Heart right ventricle (tissue), 16 donors: ENCODE results near the gene PLA2G4A. TPM values are rescaled to one million over a fixed set of nuclear protein-coding genes. Genes with fewer than 3 reads are reported as not detected.

ENCODE experiments used
- ATAC-seq, 8 donors: fragments of 200-7000 bp; cut with Tn5 transposase; one replicate each; pipeline ENCODE4 v1.9.1; 2020; ENCODE audit warnings: mild to moderate bottlenecking in 8 of 8, moderate library complexity in 8 of 8, moderate number of reproducible peaks in 1 of 8
- DNase-seq, 2 donors: peaks; one replicate each; pipeline ENCODE4 v3.0.0-alpha.2; 2020
- H3K27ac ChIP-seq, 10 donors: fragments of 200-600 bp; sonication (generic) in 2 of 10; one replicate each; pipeline versions ENCODE4 v1.5.0 to v1.8.0; 2020 to 2022; ENCODE audit warnings: mild to moderate bottlenecking in 3 of 10
- H3K27me3 ChIP-seq, 7 donors: fragments of 200-600 bp; one replicate each; pipeline ENCODE4 v1.8.0; 2021 to 2022; ENCODE audit warnings: mild to moderate bottlenecking in 2 of 7
- H3K36me3 ChIP-seq, 9 donors: fragments of 200-600 bp; sonication (generic) in 1 of 9; one replicate each; pipeline versions ENCODE4 v1.5.0 to v1.8.0; 2020 to 2022; ENCODE audit warnings: mild to moderate bottlenecking in 2 of 9
- H3K4me1 ChIP-seq, 9 donors: fragments of 200-600 bp; sonication (generic) in 1 of 9; one replicate each; pipeline versions ENCODE4 v1.5.0 to v1.8.0; 2020 to 2022; ENCODE audit warnings: mild to moderate bottlenecking in 4 of 9
- H3K4me3 ChIP-seq, 10 donors: fragments of 200-600 bp; sonication (generic) in 2 of 10; one replicate each; pipeline versions ENCODE4 v1.5.0 to v1.8.0; 2020 to 2022; ENCODE audit warnings: mild to moderate bottlenecking in 7 of 10, moderate library complexity in 2 of 10
- H3K9me3 ChIP-seq, 11 donors: fragments of 200-600 bp in 10 of 11; sonication (generic) in 2 of 11; one replicate each; pipeline versions ENCODE4 v1.5.0 to v1.8.0; 2013 to 2022; ENCODE audit warnings: mild to moderate bottlenecking in 2 of 11, control low read depth in 1 of 11, moderate library complexity in 1 of 11
- WGBS, 2 donors: extraction: QIAGEN DNeasy Blood & Tissue Kit; methylation state at CpG; one replicate each; pipeline ENCODE4 v1.1.7; 2013; ENCODE audit warnings: inconsistent platforms in 1 of 2; 5-methylcytosine and 5-hydroxymethylcytosine counted together
- intact Hi-C, 10 donors: fragments of 100-400 bp; cut with DNase I; formaldehyde crosslinking; loops; one replicate each; pipeline versions ENCODE4 v1.11.1 to v1.14.2; 2022
- polyA plus RNA-seq, 2 donors: library from polyadenylated mRNA; stranded (reverse); fragments of 200-250 nt; gene quantifications; one replicate each; pipeline ENCODE4 v1.2.3, GENCODE V29; 2013
- total RNA-seq, 10 donors: library from RNA; stranded (reverse); fragmentation: NEBNext Ultra II Directional in 3 of 10; extraction: Animal tissue kit (Norgen Biotek cat#: 25700) in 3 of 10; gene quantifications; one replicate each; pipeline versions ENCODE4 v1.2.1 to v1.2.4, GENCODE V29; 2021 to 2023
- TF ChIP-seq, protein P1 (sequence below), 9 donors: fragments of 200-600 bp; sonication (generic) in 2 of 9; IDR thresholded peaks; one replicate each; pipeline versions ENCODE4 v1.5.0 to v1.8.0; 2021 to 2022; ENCODE audit warnings: antibody characterized with exemption in 9 of 9, mild to moderate bottlenecking in 5 of 9, moderate library complexity in 1 of 9
- donor health status: Arrhythmogenic right ventricular cardiomyopathy.
- donor health status: ischemic (EF 13 %, LVEDD 7.1; RV severe dilation, severe dysfunction).
- donor health status: healthy with polysubstance abuse.
- donor health status: DM: no; HTN: yes; CAD: no.
- donor health status: DM: no; HTN: no; CAD: no.
- donor health status: ischemic (EF 25% LVEDD 6.9; RV normal size, moderate dysfunction).
- donor health status: ischemic (EF 25% LVEDD 5.7; RV mildly dilated, moderate dysfunction).
- donor health status: healthy.
- donor health status: DM: yes; HTN: yes; CAD: no.
- donor health status: Ischemic cardiomyopathy.
- donor health status: ischemic (EF 35%, LVEDD 5.7; RV mildly dilated, moderate dysfunction).
- donor health status: nonischemic (EF 11% LVEDD 7.7; RV severe dilation, severe dysfunction).
- donor health status: DM: yes; HTN: yes; CAD: no.
- donor health status: PGD.
- donor health status: ischemic (EF 29% LVEDD 5.4; RV normal size, mild dysfunction).
- donor health status: nonischemic (EF 23%, LVEDD 6.1; RV moderate dilation, normal function).

The PLA2G4A gene
- total and polyA plus RNA-seq, 12 donors = 0.85 to 2.7 (median 1.9) TPM

GRCh38 chr1:186783193-186783592 lies 45.6 kb upstream of the PLA2G4A start:
- Histone ChIP-seq H3K4me1 (no peaks in the 10 kb centered on the region), H3K36me3 (no peaks in the 10 kb centered on the region), H3K4me3 (no peak overlapping the region), H3K9me3 (no peaks in the 10 kb centered on the region), H3K27ac (no peak overlapping the region), H3K27me3 (no peaks in the 10 kb centered on the region)
- ATAC-seq = no peak
- intact Hi-C loops = no loop called here
- no peak for DNase-seq
- TF ChIP-seq, protein P1, sequence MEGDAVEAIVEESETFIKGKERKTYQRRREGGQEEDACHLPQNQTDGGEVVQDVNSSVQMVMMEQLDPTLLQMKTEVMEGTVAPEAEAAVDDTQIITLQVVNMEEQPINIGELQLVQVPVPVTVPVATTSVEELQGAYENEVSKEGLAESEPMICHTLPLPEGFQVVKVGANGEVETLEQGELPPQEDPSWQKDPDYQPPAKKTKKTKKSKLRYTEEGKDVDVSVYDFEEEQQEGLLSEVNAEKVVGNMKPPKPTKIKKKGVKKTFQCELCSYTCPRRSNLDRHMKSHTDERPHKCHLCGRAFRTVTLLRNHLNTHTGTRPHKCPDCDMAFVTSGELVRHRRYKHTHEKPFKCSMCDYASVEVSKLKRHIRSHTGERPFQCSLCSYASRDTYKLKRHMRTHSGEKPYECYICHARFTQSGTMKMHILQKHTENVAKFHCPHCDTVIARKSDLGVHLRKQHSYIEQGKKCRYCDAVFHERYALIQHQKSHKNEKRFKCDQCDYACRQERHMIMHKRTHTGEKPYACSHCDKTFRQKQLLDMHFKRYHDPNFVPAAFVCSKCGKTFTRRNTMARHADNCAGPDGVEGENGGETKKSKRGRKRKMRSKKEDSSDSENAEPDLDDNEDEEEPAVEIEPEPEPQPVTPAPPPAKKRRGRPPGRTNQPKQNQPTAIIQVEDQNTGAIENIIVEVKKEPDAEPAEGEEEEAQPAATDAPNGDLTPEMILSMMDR (IDR thresholded peaks at IDR 0.05) = no peak
- 78 to 79% methylated on average over 3 of the region's 3 CpGs for WGBS, 2 donors

DNA sequence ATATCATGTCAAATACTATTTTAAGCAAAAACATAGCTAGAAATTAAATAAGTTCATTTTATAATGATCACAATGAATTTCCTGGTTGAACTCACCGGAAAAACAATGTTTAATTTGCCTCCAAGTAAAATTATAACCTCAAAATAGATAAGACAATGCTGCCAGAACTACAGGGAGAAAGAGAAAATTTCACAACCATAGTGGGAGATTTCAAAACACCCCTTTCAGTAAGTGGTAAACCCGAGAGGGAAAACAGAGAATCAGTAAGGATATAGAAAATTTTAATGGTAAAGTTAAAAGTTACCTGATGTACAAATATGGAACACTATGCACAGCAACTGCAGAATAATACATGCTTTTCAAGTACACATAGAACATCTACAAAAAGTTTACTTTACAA lies 43.2 kb upstream of the PLA2G4A start:
- intact Hi-C loops = no loop called here
- H3K4me1 ChIP-seq = no peaks in the 10 kb centered on the region
- ATAC-seq = no peak
- no peaks in the 10 kb centered on the region for H3K9me3 ChIP-seq
- H3K4me3 ChIP-seq = no peak overlapping the region
- TF ChIP-seq, protein P1 (IDR thresholded peaks at IDR 0.05) = no peak
- no peak for DNase-seq
- 64 to 68% methylated on average over 2 of the region's 2 CpGs for WGBS, 2 donors
- no peaks in the 10 kb centered on the region for H3K27me3 ChIP-seq
- H3K27ac ChIP-seq = no peak overlapping the region
- no peaks in the 10 kb centered on the region for H3K36me3 ChIP-seq

DNA sequence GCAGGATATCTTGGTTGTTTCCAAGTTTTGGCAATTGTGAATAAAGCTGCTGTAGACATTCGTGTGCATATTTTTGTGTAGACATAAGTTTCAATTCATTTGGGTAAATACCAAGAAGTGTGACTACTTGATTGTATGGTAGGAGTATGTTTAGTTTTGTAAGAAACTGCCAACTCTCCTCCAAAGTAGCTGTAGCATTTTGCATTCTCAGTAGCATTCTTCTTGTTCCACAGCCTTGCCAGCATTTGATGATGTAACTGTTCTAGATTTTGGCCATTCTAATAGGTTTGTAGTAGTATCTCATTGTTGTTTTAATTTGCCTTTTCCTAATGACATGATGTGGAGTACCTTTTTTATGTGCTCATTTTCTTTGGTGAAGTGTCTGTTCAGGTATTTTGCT lies 38.6 kb upstream of the PLA2G4A start:
- ATAC-seq (no peak), DNase-seq (no peak)
- H3K4me1 ChIP-seq = no peaks in the 10 kb centered on the region
- no peaks in the 10 kb centered on the region for H3K9me3 ChIP-seq
- no peaks in the 10 kb centered on the region for H3K36me3 ChIP-seq
- H3K27ac ChIP-seq = no peak overlapping the region
- TF ChIP-seq, protein P1 (IDR thresholded peaks at IDR 0.05) = no peak
- intact Hi-C loops = no loop called here
- WGBS, 2 donors = 75 to 84% methylated on average over 1 of the region's 1 CpG
- H3K27me3 ChIP-seq = no peaks in the 10 kb centered on the region
- H3K4me3 ChIP-seq = no peak overlapping the region

DNA sequence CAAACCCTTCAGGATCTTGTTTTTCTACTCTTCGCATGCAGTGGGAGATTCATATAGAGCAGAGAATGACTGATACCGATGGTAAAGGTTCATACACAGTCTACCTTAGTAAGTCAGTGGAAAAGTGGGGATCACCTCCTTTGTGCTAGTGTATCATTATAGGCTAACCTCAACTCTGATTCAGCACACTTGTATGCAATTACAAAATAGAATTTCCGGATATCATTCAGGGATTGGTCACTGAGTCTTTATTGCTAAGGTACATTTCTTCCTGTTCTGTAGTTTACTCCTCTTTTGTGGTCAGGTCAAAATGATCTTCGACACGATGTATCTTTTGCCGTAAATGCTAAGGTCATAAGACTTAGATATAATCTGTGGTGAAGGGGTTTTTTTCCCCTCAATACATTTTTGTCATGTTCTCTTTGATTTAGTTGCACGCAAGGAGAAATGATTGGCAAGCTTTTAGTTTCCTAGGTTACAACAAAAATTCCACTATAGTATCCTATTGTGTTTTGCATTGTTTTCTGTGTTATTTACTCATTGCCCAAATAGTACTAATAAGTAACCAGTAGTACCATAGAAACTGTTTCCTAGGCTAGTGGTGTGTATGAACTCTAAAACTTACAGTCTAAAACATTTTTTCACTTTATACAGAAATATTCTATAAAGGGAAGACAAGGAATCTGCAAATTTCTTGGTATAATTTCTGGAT lies 35.7 kb upstream of the PLA2G4A start:
- DNase-seq (no peak), ATAC-seq (no peak)
- Histone ChIP-seq H3K4me1 (no peaks in the 10 kb centered on the region), H3K27ac (no peak overlapping the region), H3K36me3 (no peaks in the 10 kb centered on the region), H3K27me3 (no peaks in the 10 kb centered on the region), H3K4me3 (no peak overlapping the region), H3K9me3 (no peaks in the 10 kb centered on the region)
- TF ChIP-seq, protein P1 (IDR thresholded peaks at IDR 0.05) = no peak
- WGBS, 2 donors = 86 to 88% methylated on average over 7 of the region's 7 CpGs
- intact Hi-C loops = no loop called here
